ENCODE data around the gene EHD4. TPM values are rescaled to one million over a fixed set of nuclear protein-coding genes. Genes with fewer than 3 reads are reported as not detected.

Gene EHD4
- total and polyA plus RNA-seq, 9 of the 15 experiments (the other 6 are each of a cell fraction or from before 2014, with no cell fraction given) = 0.89 to 10.3 (median 6.4) TPM

DNA sequence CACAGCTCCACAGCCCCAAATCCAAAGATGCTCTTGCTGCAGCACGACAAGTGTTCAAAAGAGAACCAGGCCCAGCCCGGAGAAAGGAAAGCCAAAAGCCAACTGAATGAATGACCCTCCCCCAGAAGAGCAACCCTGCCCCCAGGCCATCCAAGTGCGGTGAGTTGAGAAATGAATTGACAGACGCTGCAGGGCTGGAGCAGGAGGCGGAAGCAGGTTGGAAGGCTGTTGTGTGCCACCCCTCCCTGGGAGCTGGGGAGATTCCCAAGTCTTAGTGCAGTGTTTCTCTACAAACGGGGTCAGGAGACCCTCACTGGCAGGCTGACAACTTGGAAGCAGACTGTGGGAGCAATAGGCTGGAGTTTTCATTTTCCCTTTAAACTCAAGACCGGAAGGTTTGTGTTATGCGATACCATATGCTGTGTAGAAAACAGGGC, 75.0 kb downstream of the EHD4 start (continued):
- TF ChIP-seq MYNN (IDR thresholded peaks at IDR 0.05) (no peak), MYNN (CRISPR knock-in tag; IDR thresholded peaks at IDR 0.05) (no peak), CSDE1 (IDR thresholded peaks at IDR 0.05) (no peak), PTTG1 (tag; IDR thresholded peaks at IDR 0.05; ENCODE audit: low read depth) (no peak), ZNF347 (CRISPR knock-in tag; IDR thresholded peaks at IDR 0.05; ENCODE audit: low read depth) (no peak), RBM17 (IDR thresholded peaks at IDR 0.05; ENCODE audit: borderline replicate concordance, low read depth, low read length) (no peak), ZFPM2 (CRISPR knock-in tag; IDR thresholded peaks at IDR 0.05) (no peak), SIX5 (IDR thresholded peaks at IDR 0.05; ENCODE audit: borderline replicate concordance in 1 of 2, insufficient read depth in 1 of 2, low read depth in 1 of 2, low read length in 2 of 2) (no peak), PML (IDR thresholded peaks at IDR 0.05; ENCODE audit: low read length) (no peak), SP1 (CRISPR knock-in tag; IDR thresholded peaks at IDR 0.05) (no peak), GABPB2 (CRISPR knock-in tag; conservative IDR thresholded peaks at IDR 0.05) (no peak)

DNA sequence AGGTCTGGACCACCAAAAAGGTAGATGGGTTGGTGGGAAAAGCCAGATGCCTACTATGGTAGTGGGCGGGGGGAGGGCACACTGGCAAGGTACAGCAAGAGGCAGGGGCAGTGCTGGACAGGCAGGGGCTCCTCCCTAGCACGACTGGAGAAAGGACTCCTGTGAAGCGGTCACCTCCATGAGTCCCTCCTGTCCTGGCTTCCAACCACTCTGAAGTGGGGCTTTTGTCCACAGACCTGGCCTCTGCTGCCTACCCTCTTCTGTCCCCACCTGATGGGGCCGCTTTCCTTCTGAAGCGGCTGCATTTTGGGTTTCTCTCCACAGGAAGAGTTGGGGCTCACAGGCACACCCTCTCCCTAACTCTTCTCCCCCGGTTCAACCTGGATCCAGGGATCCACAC, 75.8 kb downstream of the EHD4 start:
- POLR2A ChIA-PET = interaction anchor here (0.8 to 1.6 kb wide), 2 partner anchors 11 to 84 kb away, joined by 3 to 8 read pairs; no protein-coding TSS in a partner anchor
- H3K4me1 ChIP-seq (replicated peaks in 1 of 2; ENCODE audit: control insufficient read depth in 2 of 2, insufficient read depth in 2 of 2, low read length in 2 of 2) = peaks cover 0 to 28% of the 10 kb centered on the region in 2 experiments; a peak in 3 of 5 replicates
- H3K9ac ChIP-seq (ENCODE audit: insufficient read depth in 1 of 2, low read depth in 2 of 2, low read length in 2 of 2) = no peak overlapping the region
- 41% methylated on average over 4 of the region's 6 CpGs for WGBS (ENCODE audit: insufficient coverage, low coverage, missing lambda C conversion rate)
- no peak overlapping the region for H2AFZ ChIP-seq (ENCODE audit: low read depth, low read length)
- H3K27me3 ChIP-seq (ENCODE audit: control insufficient read depth in 2 of 2, insufficient read depth in 2 of 2, low read length in 2 of 2) = peaks cover 2 to 17% of the 10 kb centered on the region in 2 experiments; a peak in 3 of 5 replicates
- in situ Hi-C loops (cut with MboI) (no loop called here), intact Hi-C loops (cut with micrococcal nuclease) (no loop called here)
- no peak overlapping the region for H3K27ac ChIP-seq (ENCODE audit: extremely low read depth, low read depth, low read length)
- no peak overlapping the region for H3K4me2 ChIP-seq (ENCODE audit: insufficient read depth, low read length)
- H3K9me1 ChIP-seq (ENCODE audit: control insufficient read depth, insufficient read depth, low read length) = no peaks in the 10 kb centered on the region
- FAIRE-seq (no peak), DNase-seq (ENCODE audit: extremely low read depth in 1 of 4, low spot score in 3 of 4) (no peak), ATAC-seq (no peak)
- no peaks in the 10 kb centered on the region for H3K79me2 ChIP-seq (ENCODE audit: control insufficient read depth, insufficient read depth, low read length)
- peaks cover 7% of the 10 kb centered on the region for H4K20me1 ChIP-seq (replicated peaks; ENCODE audit: control insufficient read depth, insufficient read depth, low read length)
- H3K36me3 ChIP-seq (ENCODE audit: control insufficient read depth, insufficient read depth, low read length) = peaks cover 6% of the 10 kb centered on the region; the same call in 1 of the 3 replicates
- BruUV-seq (replicated peaks) = no TSS peak
- no peak overlapping the region for H3K4me3 ChIP-seq
- TF ChIP-seq CBX8 (IDR thresholded peaks at IDR 0.05; ENCODE audit: borderline replicate concordance, extremely low read depth, low read depth, low read length, poor library complexity, severe bottlenecking) = no peak
- TF ChIP-seq MAZ (CRISPR knock-in tag; conservative IDR thresholded peaks at IDR 0.05 in 1 of 2, IDR thresholded peaks at IDR 0.05 in 1 of 2) = no peak
- CTCF ChIA-PET (ENCODE audit: low intra/inter-chr PET ratio) = interaction anchor here (0.8 kb wide), 1 partner anchor 123 kb away, joined by 3 read pairs; no protein-coding TSS in a partner anchor
- no peaks in the 10 kb centered on the region for H3K9me3 ChIP-seq (replicated peaks; ENCODE audit: control insufficient read depth, insufficient read depth, low read depth, low read length)

Measured in K562 (cell line).